Measurements from ENCODE around the gene NISCH. TPM values are rescaled to one million over a fixed set of nuclear protein-coding genes. Genes with fewer than 3 reads are reported as not detected.

Gene NISCH
- 48.3 TPM for total RNA-seq
- long read RNA-seq, full-length matches to known transcripts: 2 of 47 reads
- long read RNA-seq, partial matches to known transcripts: 37 of 47 reads
- long read RNA-seq, other reads (novel, unspliced or antisense): 8 of 47 reads

- intact Hi-C loops (cut with micrococcal nuclease): no loop called here
- ATAC-seq: peak; percentile 58
Observed at GRCh38 chr3:52455283-52456168, at the start of gene NISCH. NISCH (plus strand) TSS chr3:52455604; CDS start chr3:52455642, 38 bp downstream.

GRCh38 chr3:52406231-52406661 is 49.2 kb upstream of the NISCH start:
- intact Hi-C loops (cut with micrococcal nuclease): no loop called here
- DNase-seq (peak; percentile 29), ATAC-seq (no peak)

More at GRCh38 chr3:52455283-52456168, at the start of gene NISCH:
- DNase-seq: peak; percentile 96

GRCh38 chr3:52406791-52407510 is 48.5 kb upstream of the NISCH start:
- intact Hi-C loops (cut with micrococcal nuclease): no loop called here
- no peak for ATAC-seq
- peak; percentile 23 for DNase-seq

GRCh38 chr3:52407779-52408178 is 47.6 kb upstream of the NISCH start:
- ATAC-seq: no peak
- intact Hi-C loops (cut with micrococcal nuclease): no loop called here
- DNase-seq: peak; percentile 23

GRCh38 chr3:52408466-52408865 is 46.9 kb upstream of the NISCH start:
- DNase-seq: no peak
- no peak for ATAC-seq
- intact Hi-C loops (cut with micrococcal nuclease): no loop called here

- ATAC-seq: no peak
- no peak for DNase-seq
- intact Hi-C loops (cut with micrococcal nuclease): no loop called here
Observed at GRCh38 chr3:52415800-52416199, 39.6 kb upstream of the NISCH start.

GRCh38 chr3:52420388-52420787 is 35.0 kb upstream of the NISCH start:
- no peak for DNase-seq
- intact Hi-C loops (cut with micrococcal nuclease): no loop called here
- no peak for ATAC-seq

- ATAC-seq (no peak), DNase-seq (no peak)
- intact Hi-C loops (cut with micrococcal nuclease): no loop called here
Observed at GRCh38 chr3:52422669-52423068, 32.7 kb upstream of the NISCH start.

- no peak for DNase-seq
Observed at GRCh38 chr3:52423173-52423572, 32.2 kb upstream of the NISCH start.

GRCh38 chr3:52428151-52429005 is 27.0 kb upstream of the NISCH start:
- no peak for DNase-seq

More at GRCh38 chr3:52423173-52423572, 32.2 kb upstream of the NISCH start:
- ATAC-seq: peak; percentile 77
- intact Hi-C loops (cut with micrococcal nuclease): no loop called here

GRCh38 chr3:52429031-52429430 is 26.4 kb upstream of the NISCH start:
- intact Hi-C loops (cut with micrococcal nuclease): no loop called here
- ATAC-seq (no peak), DNase-seq (no peak)

More at GRCh38 chr3:52428151-52429005, 27.0 kb upstream of the NISCH start:
- peak; percentile 81 for ATAC-seq
- intact Hi-C loops (cut with micrococcal nuclease): no loop called here

GRCh38 chr3:52429779-52430415 is 25.5 kb upstream of the NISCH start:
- intact Hi-C loops (cut with micrococcal nuclease): no loop called here
- ATAC-seq: peak; percentile 6
- no peak for DNase-seq

- ATAC-seq: no peak
- intact Hi-C loops (cut with micrococcal nuclease): no loop called here
- DNase-seq: no peak
Observed at GRCh38 chr3:52430416-52430810, 25.0 kb upstream of the NISCH start.

- intact Hi-C loops (cut with micrococcal nuclease): no loop called here
- peak; percentile 25 for ATAC-seq
- no peak for DNase-seq
Observed at GRCh38 chr3:52431459-52432223, 23.8 kb upstream of the NISCH start.

- DNase-seq (no peak), ATAC-seq (no peak)
- intact Hi-C loops (cut with micrococcal nuclease): no loop called here
Observed at GRCh38 chr3:52432225-52432624, 23.2 kb upstream of the NISCH start.

- DNase-seq: no peak
Observed at GRCh38 chr3:52432691-52433141, 22.7 kb upstream of the NISCH start.

GRCh38 chr3:52433328-52433995 is 21.9 kb upstream of the NISCH start:
- intact Hi-C loops (cut with micrococcal nuclease): no loop called here
- DNase-seq (no peak), ATAC-seq (peak; percentile 23)

More at GRCh38 chr3:52432691-52433141, 22.7 kb upstream of the NISCH start:
- intact Hi-C loops (cut with micrococcal nuclease): no loop called here
- ATAC-seq: peak; percentile 31
